Esophagus squamous epithelium (tissue), 5 donors: ENCODE data around the gene BACH2. TPM values are rescaled to one million over a fixed set of nuclear protein-coding genes. Genes with fewer than 3 reads are reported as not detected.
A peak's percentile ranks its signal among the peaks of the same experiment; 100 is the strongest.

Experiments
- DNase-seq: peaks from one replicate; lab custom pipeline; 2025; lab: John Stamatoyannopoulos, UW
- H3K27ac ChIP-seq, 4 donors: fragments of 200-600 bp; sonication (generic); one replicate each; pipeline ENCODE4 v1.5.1; 2016 to 2019; ENCODE audit warnings: mild to moderate bottlenecking in 1 of 4
- H3K27me3 ChIP-seq, 4 donors: fragments of 200-600 bp; sonication (generic); 1 replicate in 3 of 4; 2 replicates in 1 of 4; pipeline versions ENCODE4 v1.5.1 to v1.6.0; 2017 to 2021; ENCODE audit warnings: antibody characterized with exemption in 1 of 4
- H3K36me3 ChIP-seq, 3 donors: fragments of 200-600 bp; sonication (generic); one replicate each; pipeline ENCODE4 v1.5.1; 2016 to 2019
- H3K4me1 ChIP-seq, 3 donors: fragments of 200-600 bp; sonication (generic); one replicate each; pipeline ENCODE4 v1.5.1; 2017 to 2019
- H3K4me3 ChIP-seq, 4 donors: fragments of 200-600 bp; sonication (generic); 1 replicate in 3 of 4; 2 replicates in 1 of 4; pipeline ENCODE4 v1.5.1; 2016 to 2019; ENCODE audit warnings: mild to moderate bottlenecking in 2 of 4, moderate library complexity in 1 of 4
- H3K9me3 ChIP-seq, 3 donors: fragments of 200-600 bp; sonication (generic); one replicate each; pipeline ENCODE4 v1.5.1; 2016 to 2019
- POLR2A ChIP-seq, 4 donors: fragments of 450-650 bp; IDR thresholded peaks; one replicate each; pipeline ENCODE4 v1.6.1; 2017; ENCODE audit warnings: antibody characterized with exemption in 4 of 4, mild to moderate bottlenecking in 4 of 4, moderate library complexity in 3 of 4
- WGBS, 2 donors: methylation state at CpG; one replicate each; pipeline ENCODE4 v1.1.5; 2018; 5-methylcytosine and 5-hydroxymethylcytosine counted together
- intact Hi-C: fragments of 100-400 bp; cut with DNase I; formaldehyde crosslinking; loops from one replicate; pipeline ENCODE4 v1.15.0; 2022
- total RNA-seq, 4 donors: library from RNA; depleted of rRNA; stranded (reverse); fragments of >200 nt; gene quantifications; one replicate each; pipeline ENCODE4 v1.1.0, GENCODE V29; 2016
- TF ChIP-seq, protein P1 (sequence below), 6 experiments: fragments of 450-650 bp in 4 of 6; fragments of 200-600 bp in 2 of 6; sonication (generic) in 2 of 6; IDR thresholded peaks; one replicate each; pipeline ENCODE4 v1.5.1; 2016 to 2019; ENCODE audit warnings: antibody characterized with exemption in 6 of 6, mild to moderate bottlenecking in 4 of 6, moderate library complexity in 4 of 6
- donor health status: DM: yes; HTN: yes; CAD: no.

The BACH2 gene
- total RNA-seq, 4 donors from 2014 or later, result 0.22 to 6.1 (median 0.66) TPM

DNA sequence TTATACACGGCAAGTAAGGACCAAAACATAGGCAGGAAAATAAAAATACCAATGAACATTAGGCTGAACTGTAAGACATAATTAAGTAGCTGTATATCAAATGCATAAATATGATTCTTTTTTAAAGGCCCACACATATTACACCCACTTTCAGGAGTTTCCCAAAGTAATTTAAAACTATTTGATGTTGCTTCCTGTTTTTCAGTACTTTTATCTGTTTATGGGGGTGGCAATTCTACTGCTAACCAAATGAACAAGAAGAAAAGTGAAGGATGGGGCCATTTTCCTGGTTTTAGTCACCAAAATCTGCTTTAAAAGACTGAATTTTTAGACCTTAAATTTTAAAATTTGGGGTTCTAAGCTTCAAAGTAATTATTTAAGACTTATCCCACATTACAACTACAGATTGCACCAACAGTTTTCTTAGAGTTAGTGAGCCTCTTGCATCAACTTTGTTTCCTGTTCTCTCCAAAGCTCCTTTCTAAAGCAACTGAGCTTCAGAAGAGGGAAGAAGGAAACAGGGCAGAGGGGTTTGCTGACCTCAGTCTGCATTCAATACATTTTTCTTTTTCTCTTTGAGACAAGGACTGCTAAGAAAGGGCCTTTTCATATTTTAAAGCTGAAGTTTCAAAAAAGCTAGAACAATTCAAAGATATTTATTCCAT is 191.0 kb downstream of the BACH2 start:
- intact Hi-C loops, result no loop called here
- no peak overlapping the region for H3K4me3 ChIP-seq
- no peaks in the 10 kb centered on the region for H3K27me3 ChIP-seq
- TF ChIP-seq, protein P1, sequence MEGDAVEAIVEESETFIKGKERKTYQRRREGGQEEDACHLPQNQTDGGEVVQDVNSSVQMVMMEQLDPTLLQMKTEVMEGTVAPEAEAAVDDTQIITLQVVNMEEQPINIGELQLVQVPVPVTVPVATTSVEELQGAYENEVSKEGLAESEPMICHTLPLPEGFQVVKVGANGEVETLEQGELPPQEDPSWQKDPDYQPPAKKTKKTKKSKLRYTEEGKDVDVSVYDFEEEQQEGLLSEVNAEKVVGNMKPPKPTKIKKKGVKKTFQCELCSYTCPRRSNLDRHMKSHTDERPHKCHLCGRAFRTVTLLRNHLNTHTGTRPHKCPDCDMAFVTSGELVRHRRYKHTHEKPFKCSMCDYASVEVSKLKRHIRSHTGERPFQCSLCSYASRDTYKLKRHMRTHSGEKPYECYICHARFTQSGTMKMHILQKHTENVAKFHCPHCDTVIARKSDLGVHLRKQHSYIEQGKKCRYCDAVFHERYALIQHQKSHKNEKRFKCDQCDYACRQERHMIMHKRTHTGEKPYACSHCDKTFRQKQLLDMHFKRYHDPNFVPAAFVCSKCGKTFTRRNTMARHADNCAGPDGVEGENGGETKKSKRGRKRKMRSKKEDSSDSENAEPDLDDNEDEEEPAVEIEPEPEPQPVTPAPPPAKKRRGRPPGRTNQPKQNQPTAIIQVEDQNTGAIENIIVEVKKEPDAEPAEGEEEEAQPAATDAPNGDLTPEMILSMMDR (IDR thresholded peaks at IDR 0.05), result no peak
- no peak for TF ChIP-seq POLR2A (IDR thresholded peaks at IDR 0.05)
- no peak overlapping the region for H3K27ac ChIP-seq
- 84 to 88% methylated on average over 1 of the region's 1 CpG for WGBS, 2 donors
- H3K36me3 ChIP-seq, result no peaks in the 10 kb centered on the region
- H3K4me1 ChIP-seq, result peaks cover 0 to 14% (median 0%) of the 10 kb centered on the region in 3 donors
- no peak for DNase-seq
- no peaks in the 10 kb centered on the region for H3K9me3 ChIP-seq

DNA sequence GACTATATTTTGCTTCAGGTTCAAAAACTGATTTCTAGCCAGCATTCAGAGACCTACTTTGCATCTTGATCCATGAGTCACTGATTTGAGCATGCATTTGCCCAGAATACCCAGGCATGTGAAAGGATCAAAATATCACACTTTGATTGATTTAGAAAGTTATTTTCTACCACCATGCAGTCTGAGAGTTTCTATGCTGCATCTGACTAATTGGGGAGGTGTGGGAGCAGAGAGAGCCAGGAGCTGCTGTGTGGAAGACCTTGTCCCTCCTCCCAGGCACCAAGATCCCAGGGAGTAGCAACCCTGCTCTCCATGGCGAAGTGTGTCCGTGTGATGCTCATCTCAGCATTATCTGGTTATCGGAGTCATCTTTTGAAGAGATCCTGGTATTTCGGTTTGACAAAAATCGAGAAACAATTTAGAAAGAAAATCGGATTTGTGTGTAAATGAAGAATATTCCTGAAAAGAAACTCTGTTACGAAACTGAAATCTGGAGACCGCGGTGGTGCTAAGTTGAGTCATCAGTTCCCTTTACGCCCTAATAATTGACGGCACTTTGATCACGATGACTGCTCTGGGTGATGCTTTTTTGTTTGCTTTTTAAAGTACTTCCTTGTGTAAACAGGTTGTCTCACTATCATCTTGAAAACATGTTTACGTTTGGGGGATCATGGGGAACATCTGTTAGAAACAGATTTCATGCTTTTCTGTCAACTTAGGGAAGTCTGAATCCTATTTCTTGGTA is 193.4 kb downstream of the BACH2 start:
- TF ChIP-seq POLR2A (IDR thresholded peaks at IDR 0.05), result no peak
- TF ChIP-seq, protein P1 (IDR thresholded peaks at IDR 0.05), result no peak
- 31 to 43% methylated on average over 13 of the region's 13 CpGs for WGBS, 2 donors
- Histone ChIP-seq H3K36me3 (no peaks in the 10 kb centered on the region), H3K27me3 (no peaks in the 10 kb centered on the region), H3K4me3 (no peak overlapping the region), H3K4me1 (peaks cover 4 to 19% (median 7%) of the 10 kb centered on the region in 3 donors), H3K9me3 (no peaks in the 10 kb centered on the region), H3K27ac (peak overlapping the region in 1 of 4 donors; percentile 35)
- DNase-seq, result no peak
- intact Hi-C loops, result no loop called here

DNA sequence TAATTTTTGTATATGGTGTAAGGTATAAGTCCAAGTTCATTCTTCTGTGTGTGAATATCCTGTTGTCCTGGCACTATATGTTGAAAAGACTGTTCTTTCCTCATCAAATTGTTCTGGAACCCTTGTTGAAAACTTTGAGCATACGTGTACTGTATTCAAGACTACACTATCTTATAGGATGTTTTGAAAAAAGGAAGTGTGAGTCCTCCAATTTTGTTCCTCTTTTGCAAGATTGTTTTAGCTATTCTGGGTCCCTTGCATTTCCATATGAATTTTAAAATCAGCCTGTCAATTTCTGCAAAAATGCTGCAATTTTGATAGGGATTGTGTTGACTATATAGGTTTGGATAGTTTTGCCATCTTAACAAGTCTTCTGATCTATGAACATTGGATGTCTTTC is 195.2 kb downstream of the BACH2 start:
- H3K27me3 ChIP-seq, result no peaks in the 10 kb centered on the region
- H3K4me1 ChIP-seq, result peaks cover 8 to 35% (median 18%) of the 10 kb centered on the region in 3 donors
- H3K4me3 ChIP-seq, result no peak overlapping the region
- no peak for TF ChIP-seq POLR2A (IDR thresholded peaks at IDR 0.05)
- TF ChIP-seq, protein P1 (IDR thresholded peaks at IDR 0.05), result no peak
- 77 to 79% methylated on average over 1 of the region's 1 CpG for WGBS, 2 donors
- H3K36me3 ChIP-seq, result no peaks in the 10 kb centered on the region
- H3K27ac ChIP-seq, result no peak overlapping the region
- no peaks in the 10 kb centered on the region for H3K9me3 ChIP-seq
- intact Hi-C loops, result no loop called here
- no peak for DNase-seq

DNA sequence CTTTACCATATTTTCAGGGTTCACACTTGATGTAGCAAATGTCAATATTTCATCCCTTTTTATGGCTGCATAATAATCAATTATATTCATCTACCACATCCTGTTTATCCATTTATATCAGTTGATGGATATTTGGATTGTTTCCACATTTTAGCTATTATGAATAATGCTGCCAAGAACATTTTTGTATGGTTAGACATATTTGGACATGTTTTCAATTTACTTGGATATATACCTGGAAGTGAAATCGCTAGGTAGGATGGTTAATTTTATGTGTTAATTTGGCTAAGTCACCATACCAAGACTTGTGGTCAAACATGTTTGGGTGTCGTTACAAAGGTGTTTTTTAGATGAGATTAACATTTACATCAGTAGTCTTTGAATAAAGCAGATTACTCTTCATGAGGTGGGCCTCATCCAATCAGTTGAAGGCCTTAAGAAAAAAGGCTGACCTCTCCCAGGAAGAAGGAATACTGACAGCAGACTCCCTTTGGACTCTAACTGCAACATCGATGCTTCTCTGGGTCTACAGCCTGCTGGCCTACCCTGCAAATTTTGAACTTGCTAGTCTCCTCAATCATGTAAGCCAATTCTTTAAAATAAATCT is 196.5 kb downstream of the BACH2 start:
- DNase-seq, result no peak
- Histone ChIP-seq H3K4me1 (peaks cover 8 to 35% (median 18%) of the 10 kb centered on the region in 3 donors), H3K36me3 (no peaks in the 10 kb centered on the region), H3K27ac (peak overlapping the region in 1 of 4 donors; percentile 26), H3K4me3 (no peak overlapping the region), H3K27me3 (no peaks in the 10 kb centered on the region), H3K9me3 (no peaks in the 10 kb centered on the region)
- intact Hi-C loops, result no loop called here
- TF ChIP-seq, protein P1 (IDR thresholded peaks at IDR 0.05), result no peak
- no peak for TF ChIP-seq POLR2A (IDR thresholded peaks at IDR 0.05)
- 70 to 77% methylated on average over 3 of the region's 3 CpGs for WGBS, 2 donors

GRCh38 chr6:90098627-90099026 is 198.0 kb downstream of the BACH2 start:
- DNase-seq, result no peak
- intact Hi-C loops, result loop anchor here (10.0 kb wide), 1 partner anchor 196 kb away; the partner anchor contains the start of gene BACH2
- no peaks in the 10 kb centered on the region for H3K9me3 ChIP-seq

More at GRCh38 chr6:90098627-90099026, 198.0 kb downstream of the BACH2 start:
- Histone ChIP-seq H3K4me1 (peaks cover 8 to 32% (median 18%) of the 10 kb centered on the region in 3 donors), H3K27ac (peak overlapping the region; percentile 49 to 83 (median 78)), H3K4me3 (no peak overlapping the region), H3K27me3 (no peaks in the 10 kb centered on the region), H3K36me3 (no peaks in the 10 kb centered on the region)
- 26 to 39% methylated on average over 6 of the region's 6 CpGs for WGBS, 2 donors
- TF ChIP-seq, protein P1 (IDR thresholded peaks at IDR 0.05), result no peak
- no peak for TF ChIP-seq POLR2A (IDR thresholded peaks at IDR 0.05)
